IMR-90 (cell line): ENCODE measurements around the gene BCKDK. TPM values are rescaled to one million over a fixed set of nuclear protein-coding genes. Genes with fewer than 3 reads are reported as not detected.

Experiments used
- ATAC-seq: fragments of 200-7000 bp; cut with Tn5 transposase; 2 replicates; pipeline ENCODE4 v1.9.1; 2020; ENCODE audit warnings: low read depth, mild to moderate bottlenecking, moderate library complexity
- BruUV-seq: library from RNA; stranded (reverse); fragments of 400-500 nt; replicated peaks from 2 replicates; lab custom pipeline; 2021; lab: Mats Ljungman, UMichigan
- CTCF ChIA-PET: fragments of 300-600 bp; formaldehyde crosslinking; extraction: SDS; loops from one replicate; lab custom pipeline; 2021; ENCODE audit warnings: antibody characterized with exemption; lab: Yijun Ruan, JAX
- POLR2A ChIA-PET: fragments of 300-600 bp; sonication (Branson Sonifier 250); formaldehyde crosslinking; loops from one replicate; lab custom pipeline; 2022; ENCODE audit warnings: antibody characterized with exemption; ENCODE audit not compliant: unreplicated experiment; lab: Charles Lee
- DNase-seq: peaks from one replicate; pipeline ENCODE4 v3.0.0; 2013
- H2AFZ ChIP-seq: replicated peaks from 2 replicates; pipeline ENCODE3; 2013; ENCODE audit warnings: low read length, mild to moderate bottlenecking; ENCODE audit not compliant: poor library complexity
- H2AK5ac ChIP-seq: 2 replicates; pipeline ENCODE4 v1.6.1; 2013; ENCODE audit warnings: low read depth, low read length, inconsistent platforms
- H2AK9ac ChIP-seq: replicated peaks from 2 replicates; pipeline ENCODE3; 2013; ENCODE audit warnings: mild to moderate bottlenecking, low read depth, low read length, moderate library complexity; ENCODE audit not compliant: poor library complexity
- H2BK120ac ChIP-seq: 2 replicates; pipeline ENCODE4 v1.6.1; 2013; ENCODE audit warnings: low read depth, low read length, inconsistent platforms
- H2BK15ac ChIP-seq: 3 replicates; pipeline ENCODE4 v1.6.1; 2013; ENCODE audit warnings: low read depth, low read length, inconsistent platforms
- H2BK20ac ChIP-seq: 2 replicates; pipeline ENCODE4 v1.6.1; 2013; ENCODE audit warnings: low read depth, mild to moderate bottlenecking, inconsistent platforms, low read length, moderate library complexity
- H2BK5ac ChIP-seq: 2 replicates; pipeline ENCODE4 v1.6.1; 2013; ENCODE audit warnings: mild to moderate bottlenecking, low read depth, low read length, inconsistent platforms; ENCODE audit not compliant: poor library complexity, severe bottlenecking
- H3K14ac ChIP-seq: replicated peaks from 2 replicates; pipeline ENCODE4 v1.6.1; 2013; ENCODE audit warnings: low read depth, low read length, inconsistent platforms
- H3K18ac ChIP-seq: 2 replicates; pipeline ENCODE4 v1.6.1; 2013; ENCODE audit warnings: low read depth, low read length, control low read depth
- H3K23ac ChIP-seq: 2 replicates; pipeline ENCODE4 v1.6.1; 2013; ENCODE audit warnings: low read depth, low read length, inconsistent platforms
- H3K27ac ChIP-seq: 2 replicates; pipeline ENCODE4 v1.5.1; 2013; ENCODE audit warnings: mild to moderate bottlenecking, control low read depth, low read length; ENCODE audit not compliant: insufficient read depth
- H3K27me3 ChIP-seq: 2 replicates; pipeline ENCODE4 v1.6.1; 2013; ENCODE audit warnings: low read length; ENCODE audit not compliant: control insufficient read depth, insufficient read depth
- H3K36me3 ChIP-seq: 2 replicates; pipeline ENCODE4 v1.6.1; 2013; ENCODE audit warnings: low read length, mixed read lengths; ENCODE audit not compliant: control insufficient read depth, insufficient read depth
- H3K4ac ChIP-seq: 2 replicates; pipeline ENCODE4 v1.6.1; 2013; ENCODE audit warnings: low read depth, low read length, inconsistent platforms
- H3K4me1 ChIP-seq: 2 replicates; pipeline ENCODE4 v1.6.1; 2013; ENCODE audit warnings: low read length, mixed read lengths; ENCODE audit not compliant: control insufficient read depth, insufficient read depth
- H3K4me2 ChIP-seq: 2 replicates; pipeline ENCODE4 v1.6.1; 2013; ENCODE audit warnings: low read depth, mild to moderate bottlenecking, control low read depth, low read length, moderate library complexity
- H3K4me3 ChIP-seq: 2 replicates; pipeline ENCODE4 v1.5.1; 2013; ENCODE audit warnings: low read depth, mild to moderate bottlenecking, control low read depth, low read length, moderate library complexity; ENCODE audit not compliant: insufficient read depth
- H3K56ac ChIP-seq: 2 replicates; pipeline ENCODE4 v1.6.1; 2013; ENCODE audit warnings: low read length, inconsistent platforms; ENCODE audit not compliant: insufficient read depth; ENCODE audit errors: extremely low read depth
- H3K79me1 ChIP-seq, 2 experiments: 2 replicates each; pipeline ENCODE4 v1.6.1; 2013; ENCODE audit warnings: low read length in 2 of 2, inconsistent platforms in 1 of 2, low read depth in 1 of 2
- H3K9ac ChIP-seq: 2 replicates; pipeline ENCODE4 v1.6.1; 2013; ENCODE audit warnings: low read depth, low read length, control low read depth
- H3K9me1 ChIP-seq: 2 replicates; pipeline ENCODE4 v1.6.1; 2013; ENCODE audit warnings: low read length, inconsistent platforms; ENCODE audit not compliant: insufficient read depth
- H3K9me3 ChIP-seq: 2 replicates; pipeline ENCODE4 v1.6.1; 2013; ENCODE audit warnings: low read length; ENCODE audit not compliant: control insufficient read depth, insufficient read depth
- H4K20me1 ChIP-seq: 2 replicates; pipeline ENCODE4 v1.6.1; 2013; ENCODE audit warnings: low read length, inconsistent platforms; ENCODE audit not compliant: insufficient read depth
- H4K5ac ChIP-seq: 2 replicates; pipeline ENCODE4 v1.6.1; 2013; ENCODE audit warnings: mild to moderate bottlenecking, low read depth, low read length, control low read depth
- H4K8ac ChIP-seq, 2 experiments: 2 replicates each; pipeline ENCODE4 v1.6.1; 2013; ENCODE audit warnings: low read depth in 2 of 2, low read length in 2 of 2, control low read depth in 1 of 2, inconsistent platforms in 1 of 2
- H4K91ac ChIP-seq: 2 replicates; pipeline ENCODE4 v1.6.1; 2013; ENCODE audit warnings: low read depth, low read length, inconsistent platforms; ENCODE audit not compliant: insufficient read depth
- BHLHE40 ChIP-seq: fragments of 150-350 bp; IDR thresholded peaks from 2 replicates; pipeline ENCODE4 v1.6.1; 2016; ENCODE audit warnings: mild to moderate bottlenecking, low read depth, low read length
- CEBPB ChIP-seq: IDR thresholded peaks from 2 replicates; pipeline ENCODE4 v1.6.1; 2012; ENCODE audit warnings: low read depth, low read length, improper control_type of control experiment
- CHD1 ChIP-seq: IDR thresholded peaks from 2 replicates; pipeline ENCODE4 v1.6.1; 2012; ENCODE audit warnings: low read depth, low read length, improper control_type of control experiment
- CTCF ChIP-seq: conservative IDR thresholded peaks from 2 replicates; pipeline ENCODE4 v1.5.1; 2012; ENCODE audit warnings: mild to moderate bottlenecking, low read depth, low read length, improper control_type of control experiment
- FOS ChIP-seq: fragments of 150-350 bp; IDR thresholded peaks from 2 replicates; pipeline ENCODE4 v1.6.1; 2016; ENCODE audit warnings: low read depth, low read length
- MAZ ChIP-seq: IDR thresholded peaks from 2 replicates; pipeline ENCODE4 v1.6.1; 2012; ENCODE audit warnings: low read depth, mild to moderate bottlenecking, low read length, improper control_type of control experiment, moderate library complexity, borderline replicate concordance
- MXI1 ChIP-seq: IDR thresholded peaks from 2 replicates; pipeline ENCODE4 v1.6.1; 2012; ENCODE audit warnings: low read depth, mild to moderate bottlenecking, low read length, moderate library complexity, borderline replicate concordance
- NFE2L2 ChIP-seq: fragments of 150-350 bp; IDR thresholded peaks from 2 replicates; pipeline ENCODE4 v1.6.1; 2016; ENCODE audit warnings: low read depth, mild to moderate bottlenecking, low read length
- POLR2A ChIP-seq: IDR thresholded peaks from 2 replicates; pipeline ENCODE4 v1.6.1; 2012; ENCODE audit warnings: mild to moderate bottlenecking, low read depth, low read length
- RAD21 ChIP-seq: IDR thresholded peaks from 2 replicates; pipeline ENCODE4 v1.6.1; 2012; ENCODE audit warnings: low read length, improper control_type of control experiment
- RCOR1 ChIP-seq: IDR thresholded peaks from 2 replicates; pipeline ENCODE4 v1.6.1; 2012; ENCODE audit warnings: mild to moderate bottlenecking, low read length, improper control_type of control experiment; ENCODE audit not compliant: insufficient replicate concordance
- RFX5 ChIP-seq: IDR thresholded peaks from 2 replicates; pipeline ENCODE4 v1.8.0; 2012; ENCODE audit warnings: low read depth, mild to moderate bottlenecking, low read length, moderate library complexity
- SMC3 ChIP-seq: fragments of 150-350 bp; IDR thresholded peaks from 2 replicates; pipeline ENCODE4 v1.6.1; 2016; ENCODE audit warnings: low read depth, mild to moderate bottlenecking, antibody characterized with exemption, low read length, moderate library complexity
- USF2 ChIP-seq: fragments of 150-350 bp; IDR thresholded peaks from 2 replicates; pipeline ENCODE4 v1.6.1; 2017; ENCODE audit warnings: mild to moderate bottlenecking, antibody characterized with exemption, low read length, low read depth
- WGBS, 2 experiments: methylation state at CpG; one replicate each; pipeline versions ENCODE4 v1.1.5 to v1.1.7; 2013; ENCODE audit warnings: missing lambda C conversion rate in 2 of 2; ENCODE audit not compliant: insufficient read length in 1 of 2; ENCODE audit errors: extremely low coverage in 2 of 2; 5-methylcytosine and 5-hydroxymethylcytosine counted together
- dilution Hi-C: fragments of 300-500 bp; cut with HindIII; formaldehyde crosslinking; loops from one replicate; pipeline ENCODE4 v1.14.3; 2018; ENCODE audit warnings: low sequenced_read_pairs; ENCODE audit not compliant: unreplicated experiment
- in situ Hi-C: fragments of 300-500 bp; cut with MboI; formaldehyde crosslinking; loops from 3 replicates; pipeline ENCODE4 v1.14.3; 2019; ENCODE audit warnings: low sequenced_read_pairs, inconsistent platforms, mixed read lengths
- intact Hi-C: fragments of 100-400 bp; cut with micrococcal nuclease; formaldehyde crosslinking; loops from 2 replicates; pipeline ENCODE4 v1.10.0; 2022
- polyA plus RNA-seq, 3 experiments: library from polyadenylated mRNA; depleted of rRNA; stranded (reverse); fragments of >200 nt; gene quantifications; 2 replicates each; pipeline ENCODE4 v1.2.3, GENCODE V29; 2012; ENCODE audit warnings: low replicate concordance in 1 of 3
- total RNA-seq: library from RNA; depleted of rRNA; stranded (reverse); fragments of >200 nt; gene quantifications from 2 replicates; pipeline ENCODE4 v1.2.3, GENCODE V29; 2012
- TF ChIP-seq, protein P1 (sequence below): fragments of 150-350 bp; IDR thresholded peaks from 2 replicates; pipeline ENCODE4 v1.6.1; 2016; ENCODE audit warnings: low read depth, mild to moderate bottlenecking, low read length, moderate library complexity, borderline replicate concordance

Gene BCKDK
- total and polyA plus RNA-seq, 2 of the 4 experiments (the other 2 are of a cell fraction) = 26.0 to 79.3 TPM

GRCh38 chr16:31086629-31086906 lies 21.6 kb upstream of the BCKDK start:
- Histone ChIP-seq H4K91ac (no peak overlapping the region), H3K4me2 (no peak overlapping the region), H3K23ac (no peak overlapping the region), H2BK20ac (no peak overlapping the region), H3K9ac (no peak overlapping the region), H3K18ac (no peak overlapping the region), H3K9me1 (peaks cover 5% of the 10 kb centered on the region), H3K4me1 (no peaks in the 10 kb centered on the region; the same call in 1 of the 2 replicates), H3K27me3 (no peaks in the 10 kb centered on the region), H2BK5ac (no peak overlapping the region), H3K14ac (no peak overlapping the region), H2AFZ (no peak overlapping the region), H3K9me3 (no peaks in the 10 kb centered on the region), H2AK5ac (no peak overlapping the region), H3K56ac (no peak overlapping the region), H2BK15ac (no peak overlapping the region), H3K4ac (no peak overlapping the region), H3K36me3 (peaks cover 59% of the 10 kb centered on the region), H4K5ac (no peak overlapping the region), H3K79me1 (peaks cover 20 to 57% of the 10 kb centered on the region in 2 experiments), H2BK120ac (no peak overlapping the region), H4K8ac (no peak overlapping the region), H2AK9ac (no peak overlapping the region), H4K20me1 (peaks cover 15% of the 10 kb centered on the region), H3K4me3 (no peak overlapping the region), H3K27ac (no peak overlapping the region)
- WGBS, 2 experiments = 100% methylated on average over 3 of the region's 6 CpGs; no CpG with 5 or more reads in 1 of the 2 experiments
- POLR2A ChIA-PET = interaction anchor here (1.0 kb wide), 1 partner anchor 13 kb away, joined by 3 read pairs; the partner anchor contains the start of gene ZNF668
- TF ChIP-seq, protein P1, sequence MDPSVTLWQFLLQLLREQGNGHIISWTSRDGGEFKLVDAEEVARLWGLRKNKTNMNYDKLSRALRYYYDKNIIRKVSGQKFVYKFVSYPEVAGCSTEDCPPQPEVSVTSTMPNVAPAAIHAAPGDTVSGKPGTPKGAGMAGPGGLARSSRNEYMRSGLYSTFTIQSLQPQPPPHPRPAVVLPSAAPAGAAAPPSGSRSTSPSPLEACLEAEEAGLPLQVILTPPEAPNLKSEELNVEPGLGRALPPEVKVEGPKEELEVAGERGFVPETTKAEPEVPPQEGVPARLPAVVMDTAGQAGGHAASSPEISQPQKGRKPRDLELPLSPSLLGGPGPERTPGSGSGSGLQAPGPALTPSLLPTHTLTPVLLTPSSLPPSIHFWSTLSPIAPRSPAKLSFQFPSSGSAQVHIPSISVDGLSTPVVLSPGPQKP = no peak
- TF ChIP-seq NFE2L2 = no peak
- TF ChIP-seq FOS = no peak
- TF ChIP-seq BHLHE40 = no peak
- no peak for TF ChIP-seq CTCF
- no peak for TF ChIP-seq CEBPB
- no peak for TF ChIP-seq MXI1
- no peak for TF ChIP-seq USF2
- TF ChIP-seq RAD21 = no peak
- no peak for TF ChIP-seq RFX5
- TF ChIP-seq SMC3 = no peak
- TF ChIP-seq RCOR1 = no peak
- TF ChIP-seq MAZ = no peak
- TF ChIP-seq CHD1 = no peak
- TF ChIP-seq POLR2A = no peak
- no peak for ATAC-seq
- in situ Hi-C loops = loop anchor here (10.0 kb wide), 1 partner anchor 102 kb away; the partner anchor contains the start of gene HSD3B7
- intact Hi-C loops = no loop called here
- CTCF ChIA-PET = interaction anchor here (1.2 kb wide), 1 partner anchor 14 kb away, joined by 4 read pairs; no protein-coding TSS in a partner anchor
- no peak for DNase-seq
- no TSS peak for BruUV-seq
- dilution Hi-C loops = no loop called here
